H1 (cell line): Measurements from ENCODE around the gene ACACA. TPM values are rescaled to one million over a fixed set of nuclear protein-coding genes. Genes with fewer than 3 reads are reported as not detected.

Source experiments
- CTCF ChIA-PET: fragments of 300-600 bp; sonication (Branson Sonifier 250); formaldehyde crosslinking; loops from one replicate; lab custom pipeline; 2021; ENCODE audit not compliant: partially characterized antibody; lab: Charles Lee
- POLR2A ChIA-PET: fragments of 300-600 bp; sonication (Branson Sonifier 250); formaldehyde crosslinking; loops from one replicate; lab custom pipeline; 2021; ENCODE audit warnings: inconsistent platforms; ENCODE audit not compliant: partially characterized antibody; lab: Charles Lee
- DNase-seq, 2 experiments: peaks; one replicate each; pipeline versions ENCODE4 v3.0.0 to v3.0.0-alpha.2; 2010 to 2022; ENCODE audit warnings: low spot score in 2 of 2, low read depth in 1 of 2, mixed read lengths in 1 of 2
- FAIRE-seq: peaks from 2 replicates; lab custom pipeline; 2011; peaks lifted over from hg19 to GRCh38; lab: Jason Lieb, UNC
- H2AFZ ChIP-seq: 2 replicates; pipeline ENCODE4 v1.8.1; 2012; ENCODE audit warnings: low read length, inconsistent platforms
- H2AK5ac ChIP-seq: 2 replicates; pipeline ENCODE4 v1.6.1; 2013; ENCODE audit warnings: low read depth, low read length
- H2BK120ac ChIP-seq: replicated peaks from 2 replicates; pipeline ENCODE3; 2013; ENCODE audit warnings: low read depth, low read length, inconsistent platforms
- H2BK12ac ChIP-seq: 2 replicates; pipeline ENCODE4 v1.6.1; 2013; ENCODE audit warnings: low read depth, low read length
- H2BK15ac ChIP-seq: 2 replicates; pipeline ENCODE4 v1.6.1; 2013; ENCODE audit warnings: low read length
- H2BK20ac ChIP-seq: 2 replicates; pipeline ENCODE4 v1.6.1; 2013; ENCODE audit warnings: low read length
- H2BK5ac ChIP-seq: 2 replicates; pipeline ENCODE4 v1.6.1; 2013; ENCODE audit warnings: low read depth, low read length
- H3K14ac ChIP-seq: 2 replicates; pipeline ENCODE4 v1.6.1; 2013; ENCODE audit warnings: inconsistent platforms; ENCODE audit not compliant: insufficient read length
- H3K18ac ChIP-seq: 2 replicates; pipeline ENCODE4 v1.6.1; 2013; ENCODE audit warnings: low read length; ENCODE audit errors: extremely low read depth
- H3K23ac ChIP-seq: 2 replicates; pipeline ENCODE4 v1.6.1; 2013; ENCODE audit warnings: inconsistent platforms; ENCODE audit not compliant: insufficient read length
- H3K23me2 ChIP-seq: 2 replicates; pipeline ENCODE4 v1.6.1; 2013; ENCODE audit warnings: low read depth, low read length
- H3K27ac ChIP-seq: 2 replicates; pipeline ENCODE4 v1.6.1; 2011; ENCODE audit warnings: low read depth, low read length, inconsistent platforms
- H3K27me3 ChIP-seq, 4 experiments: replicated peaks in 1 of 4; 1 replicate in 1 of 4; 2 replicates in 3 of 4; pipeline versions ENCODE4 v1.6.1 to v1.8.1; 2011 to 2013; ENCODE audit warnings: low read length in 3 of 4, mild to moderate bottlenecking in 3 of 4, inconsistent platforms in 2 of 4, mixed read lengths in 2 of 4, moderate library complexity in 1 of 4; ENCODE audit not compliant: control insufficient read depth in 3 of 4, insufficient read depth in 3 of 4; ENCODE audit errors: extremely low read depth in 1 of 4
- H3K36me3 ChIP-seq, 4 experiments: 2 replicates each; pipeline versions ENCODE4 v1.6.1 to v1.8.1; 2011 to 2013; ENCODE audit warnings: mild to moderate bottlenecking in 4 of 4, low read length in 3 of 4, moderate library complexity in 2 of 4, control low read depth in 1 of 4, inconsistent platforms in 1 of 4; ENCODE audit not compliant: insufficient read depth in 4 of 4, control insufficient read depth in 2 of 4
- H3K4ac ChIP-seq: replicated peaks from 2 replicates; pipeline ENCODE3; 2013; ENCODE audit warnings: low read length, low read depth, mixed read lengths, inconsistent platforms; ENCODE audit not compliant: insufficient read length
- H3K4me1 ChIP-seq, 4 experiments: replicated peaks in 1 of 4; 1 replicate in 1 of 4; 2 replicates in 3 of 4; pipeline versions ENCODE4 v1.6.1 to v1.8.1; 2011 to 2013; ENCODE audit warnings: low read length in 3 of 4, inconsistent platforms in 2 of 4, mixed read lengths in 1 of 4; ENCODE audit not compliant: insufficient read depth in 4 of 4, control insufficient read depth in 3 of 4
- H3K4me2 ChIP-seq, 2 experiments: 2 replicates each; pipeline versions ENCODE4 v1.6.1 to v1.8.1; 2011 to 2013; ENCODE audit warnings: low read depth in 2 of 2, low read length in 2 of 2, control low read depth in 1 of 2, inconsistent platforms in 1 of 2, mild to moderate bottlenecking in 1 of 2; ENCODE audit not compliant: insufficient read depth in 1 of 2
- H3K4me3 ChIP-seq, 4 experiments: fragments of 200-600, 300-600 bp in 1 of 4; sonication (generic), shearing (Covaris generic), sonication (Bioruptor Twin) in 1 of 4; 2 replicates each; pipeline versions ENCODE4 v1.5.1 to v1.8.1; 2011 to 2016; ENCODE audit warnings: low read length in 4 of 4, low read depth in 3 of 4, control low read depth in 2 of 4, inconsistent platforms in 2 of 4, mild to moderate bottlenecking in 2 of 4, mixed read lengths in 1 of 4, moderate library complexity in 1 of 4; ENCODE audit not compliant: insufficient read depth in 2 of 4; ENCODE audit errors: extremely low read depth in 1 of 4
- H3K56ac ChIP-seq: replicated peaks from 2 replicates; pipeline ENCODE3; 2013; ENCODE audit warnings: low read depth, mild to moderate bottlenecking, mixed read lengths, low read length, inconsistent platforms; ENCODE audit not compliant: insufficient read length
- H3K79me1 ChIP-seq: 2 replicates; pipeline ENCODE4 v1.6.1; 2013; ENCODE audit warnings: low read depth, low read length, control low read depth
- H3K79me2 ChIP-seq, 2 experiments: 2 replicates each; pipeline versions ENCODE4 v1.6.1 to v1.8.1; 2012 to 2013; ENCODE audit warnings: low read length in 2 of 2, mild to moderate bottlenecking in 2 of 2, inconsistent platforms in 1 of 2; ENCODE audit not compliant: insufficient read depth in 2 of 2, control insufficient read depth in 1 of 2
- H3K9ac ChIP-seq, 4 experiments: replicated peaks in 1 of 4; 1 replicate in 1 of 4; 2 replicates in 3 of 4; pipeline versions ENCODE4 v1.6.1 to v1.8.1; 2011 to 2013; ENCODE audit warnings: low read depth in 3 of 4, low read length in 3 of 4, control low read depth in 2 of 4, mild to moderate bottlenecking in 2 of 4, moderate library complexity in 2 of 4, inconsistent platforms in 1 of 4; ENCODE audit errors: extremely low read depth in 1 of 4
- H3K9me3 ChIP-seq, 2 experiments: 2 replicates each; pipeline versions ENCODE4 v1.6.1 to v1.8.1; 2012 to 2013; ENCODE audit warnings: mild to moderate bottlenecking in 2 of 2, moderate library complexity in 2 of 2, control low read depth in 1 of 2, inconsistent platforms in 1 of 2, low read depth in 1 of 2, low read length in 1 of 2, mixed read lengths in 1 of 2; ENCODE audit not compliant: insufficient read depth in 2 of 2
- H4K20me1 ChIP-seq, 2 experiments: replicated peaks in 1 of 2; 2 replicates each; pipeline versions ENCODE3 to v1.8.1; 2011 to 2013; ENCODE audit warnings: inconsistent platforms in 2 of 2, low read length in 2 of 2, mild to moderate bottlenecking in 1 of 2; ENCODE audit not compliant: insufficient read depth in 2 of 2, control insufficient read depth in 1 of 2
- H4K5ac ChIP-seq: 2 replicates; pipeline ENCODE4 v1.6.1; 2013; ENCODE audit warnings: low read length, low read depth, mixed read lengths, inconsistent platforms; ENCODE audit not compliant: insufficient read length
- H4K8ac ChIP-seq: 2 replicates; pipeline ENCODE4 v1.8.0; 2013; ENCODE audit warnings: mild to moderate bottlenecking, moderate library complexity, low read length, inconsistent platforms; ENCODE audit not compliant: insufficient read depth; ENCODE audit errors: extremely low read depth
- H4K91ac ChIP-seq: replicated peaks from 2 replicates; pipeline ENCODE3; 2013; ENCODE audit warnings: low read length, mixed read lengths, inconsistent platforms; ENCODE audit not compliant: insufficient read length
- CBX5 ChIP-seq: fragments of 300-800, 300-1000 bp; sonication (generic); IDR thresholded peaks from 2 replicates; pipeline ENCODE4 v1.7.1; 2016; ENCODE audit warnings: antibody characterized with exemption, low read length, low read depth
- SP2 ChIP-seq: IDR thresholded peaks from 2 replicates; pipeline ENCODE4 v1.6.1; 2012; ENCODE audit warnings: mild to moderate bottlenecking, low read length, inconsistent platforms
- SP4 ChIP-seq: IDR thresholded peaks from 2 replicates; pipeline ENCODE4 v1.6.1; 2012; ENCODE audit warnings: low read length, inconsistent platforms
- TEAD4 ChIP-seq: IDR thresholded peaks from 2 replicates; pipeline ENCODE4 v1.6.1; 2012; ENCODE audit warnings: low read depth, low read length, inconsistent platforms, mixed read lengths
- WGBS, 2 experiments: shearing (Covaris generic) in 1 of 2; methylation state at CpG; one replicate each; pipeline versions ENCODE4 v1.1.6 to v1.1.7; 2013 to 2015; ENCODE audit warnings: low lambda C conversion rate in 2 of 2, mixed read lengths in 2 of 2, inconsistent platforms in 1 of 2, low coverage in 1 of 2, missing lambda C conversion rate in 1 of 2; ENCODE audit not compliant: insufficient replicate concordance in 2 of 2, insufficient coverage in 1 of 2, insufficient read length in 1 of 2; ENCODE audit errors: extremely low coverage in 1 of 2, missing lambda C conversion rate in 1 of 2; 5-methylcytosine and 5-hydroxymethylcytosine counted together
- polyA plus RNA-seq, 7 experiments: library from polyadenylated mRNA; depleted of rRNA in 3 of 7; stranded (reverse) in 5 of 7; unstranded in 2 of 7; fragments of >200 nt in 5 of 7; fragments of 200-250 nt in 2 of 7; gene quantifications; 1 replicate in 5 of 7; 2 replicates in 1 of 7; 4 replicates in 1 of 7; pipeline versions ENCODE4 v1.2.1 to v1.2.3, GENCODE V29; 2011 to 2013; ENCODE audit warnings: missing spikeins in 2 of 7, mixed read lengths in 2 of 7
- total RNA-seq: library from RNA; stranded (reverse); fragmentation: NEBNext Ultra II Directional; extraction: Animal tissue kit (Norgen Biotek cat#: 25700); gene quantifications from 2 replicates; pipeline ENCODE4 v1.2.1, GENCODE V29; 2021

ACACA gene
- total and polyA plus RNA-seq, 2 of the 8 experiments (the other 6 are each of a cell fraction or from before 2014, with no cell fraction given) = 74.0 to 160 TPM

DNA sequence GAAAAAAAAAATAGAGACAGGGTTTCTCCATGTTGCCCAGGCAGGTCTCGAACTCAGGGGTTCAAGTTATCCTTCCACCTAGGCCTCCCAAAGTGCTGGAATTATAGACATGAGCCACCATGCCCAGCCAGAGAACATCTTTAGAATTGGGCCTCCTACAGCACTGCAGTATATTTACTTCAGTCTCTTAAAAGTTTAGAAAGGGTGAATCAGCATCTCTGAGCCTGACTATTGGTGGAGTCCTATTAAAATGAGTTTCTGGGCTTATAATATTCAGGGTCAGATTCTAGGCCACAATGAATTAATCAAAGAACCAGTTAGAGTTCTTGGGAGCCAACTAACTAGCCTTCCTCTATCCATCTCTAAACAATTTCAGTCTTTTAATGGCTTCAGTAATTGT is 22.8 kb upstream of the ACACA start:
- Histone ChIP-seq H3K79me1 (no peaks in the 10 kb centered on the region), H3K9ac (no peak overlapping the region), H3K18ac (no peak overlapping the region), H2BK12ac (no peak overlapping the region), H2BK20ac (no peak overlapping the region), H3K4me3 (no peak overlapping the region), H2BK120ac (no peak overlapping the region), H3K4me2 (no peak overlapping the region), H3K4me1 (no peaks in the 10 kb centered on the region), H3K27me3 (no peaks in the 10 kb centered on the region), H3K27ac (no peak overlapping the region), H4K20me1 (peaks cover 0 to 2% of the 10 kb centered on the region in 2 experiments), H3K56ac (no peak overlapping the region), H3K23ac (no peak overlapping the region), H2BK15ac (no peak overlapping the region), H2BK5ac (no peak overlapping the region), H3K36me3 (peaks cover 0 to 20% (median 7%) of the 10 kb centered on the region in 4 experiments; a peak in 6 of 8 replicates), H3K23me2 (no peaks in the 10 kb centered on the region), H3K79me2 (no peaks in the 10 kb centered on the region), H3K9me3 (no peaks in the 10 kb centered on the region), H2AFZ (no peak overlapping the region), H3K14ac (no peak overlapping the region), H4K5ac (no peak overlapping the region), H4K8ac (no peak overlapping the region), H4K91ac (no peak overlapping the region), H2AK5ac (no peak overlapping the region), H3K4ac (no peak overlapping the region)
- FAIRE-seq (no peak), DNase-seq (no peak)
- TF ChIP-seq SP2 (no peak), TEAD4 (no peak), SP4 (no peak), CBX5 (no peak)
- 95% methylated on average over 1 of the region's 1 CpG; no CpG with 5 or more reads in 1 of the 2 experiments for WGBS, 2 experiments
- ChIA-PET POLR2A (interaction anchor here (1.3 to 2.1 kb wide), 4 partner anchors 9 to 59 kb away, joined by 3 to 7 read pairs (median 5); partner anchors contain the start of genes ACACA and TADA2A), CTCF (interaction anchor here (1.1 to 2.2 kb wide), 2 partner anchors 10 to 16 kb away, joined by 3 to 17 read pairs; no protein-coding TSS in a partner anchor)
